Fibroblast of upper back skin (primary cell): Measurements from ENCODE around the gene WDR4.
"Not testable (repeated sequence)": the region's sequence is repeated elsewhere in the genome, so short reads cannot be mapped to it uniquely, and the experiment has no call there.

Experiments
- DNase-seq: peaks from one replicate; pipeline ENCODE4 v3.0.0-alpha.2; 2013

WDR4 gene

GRCh38 chr21:42837421-42838211 lies 41.7 kb downstream of the WDR4 start:
- no peak for DNase-seq

- DNase-seq, result no peak
These were observed 42.5 kb downstream of the WDR4 start for GRCh38 chr21:42836767-42837301.

GRCh38 chr21:42836402-42836666 lies 43.0 kb downstream of the WDR4 start:
- DNase-seq, result no peak

- no peak for DNase-seq
These were observed 43.5 kb downstream of the WDR4 start for GRCh38 chr21:42835611-42836401.

- DNase-seq, result no peak
These were observed 44.1 kb downstream of the WDR4 start for GRCh38 chr21:42835211-42835610.

- DNase-seq, result no peak
These were observed 44.6 kb downstream of the WDR4 start for GRCh38 chr21:42834726-42835191.

- no peak for DNase-seq
These were observed 45.2 kb downstream of the WDR4 start for GRCh38 chr21:42833859-42834725.

- DNase-seq, result no peak
These were observed 45.9 kb downstream of the WDR4 start for GRCh38 chr21:42833439-42833815.

GRCh38 chr21:42832321-42832630 lies 47.1 kb downstream of the WDR4 start:
- DNase-seq, result not testable (repeated sequence)

- no peak for DNase-seq
These were observed 48.6 kb downstream of the WDR4 start for GRCh38 chr21:42830456-42831455.

- no peak for DNase-seq
These were observed 49.4 kb downstream of the WDR4 start for GRCh38 chr21:42829954-42830353.

- no peak for DNase-seq
These were observed 49.9 kb downstream of the WDR4 start for GRCh38 chr21:42829417-42829816.

GRCh38 chr21:42827588-42827987 lies 51.8 kb downstream of the WDR4 start:
- no peak for DNase-seq

GRCh38 chr21:42820616-42821465 lies 58.5 kb downstream of the WDR4 start:
- DNase-seq, result no peak

- no peak for DNase-seq
These were observed 59.3 kb downstream of the WDR4 start for GRCh38 chr21:42819861-42820615.

GRCh38 chr21:42818328-42818749 lies 61.0 kb downstream of the WDR4 start:
- peak; percentile 18 for DNase-seq

GRCh38 chr21:42815217-42815616 lies 64.1 kb downstream of the WDR4 start:
- no peak for DNase-seq

GRCh38 chr21:42812528-42813241 lies 66.7 kb downstream of the WDR4 start:
- DNase-seq, result not testable (repeated sequence)

- DNase-seq, result no peak
These were observed 67.4 kb downstream of the WDR4 start for GRCh38 chr21:42811960-42812359.
